HK-2 (cell line): Measurements from ENCODE around the gene TMPRSS13.
"Not testable (repeated sequence)": the region's sequence is repeated elsewhere in the genome, so short reads cannot be mapped to it uniquely, and the experiment has no call there.

Experiments used
- DNase-seq: peaks from one replicate; pipeline ENCODE4 v3.0.0-alpha.2; 2018; ENCODE audit not compliant: unreplicated experiment

TMPRSS13 gene

GRCh38 chr11:117930668-117931330 lies 1.6 kb upstream of the TMPRSS13 start:
- no peak for DNase-seq

GRCh38 chr11:117929916-117930570 lies 841 bp upstream of the TMPRSS13 start:
- no peak for DNase-seq

GRCh38 chr11:117928446-117929141 lies 608 bp downstream of the TMPRSS13 start:
- no peak for DNase-seq

GRCh38 chr11:117927926-117928325 lies 1.3 kb downstream of the TMPRSS13 start:
- no peak for DNase-seq

- not testable (repeated sequence) for DNase-seq
Observed at GRCh38 chr11:117926166-117926565, 3.0 kb downstream of the TMPRSS13 start.

- no peak for DNase-seq
Observed at GRCh38 chr11:117925198-117925925, 3.8 kb downstream of the TMPRSS13 start.

GRCh38 chr11:117924631-117925170 lies 4.5 kb downstream of the TMPRSS13 start:
- DNase-seq: no peak

- no peak for DNase-seq
Observed at GRCh38 chr11:117923773-117924172, 5.4 kb downstream of the TMPRSS13 start.

GRCh38 chr11:117923275-117923674 lies 5.9 kb downstream of the TMPRSS13 start:
- no peak for DNase-seq

GRCh38 chr11:117921893-117922292 lies 7.3 kb downstream of the TMPRSS13 start:
- DNase-seq: no peak

- no peak for DNase-seq
Observed at GRCh38 chr11:117921456-117921855, 7.7 kb downstream of the TMPRSS13 start.

GRCh38 chr11:117919781-117920221 lies 9.4 kb downstream of the TMPRSS13 start:
- DNase-seq: no peak

- no peak for DNase-seq
Observed at GRCh38 chr11:117919341-117919740, 9.9 kb downstream of the TMPRSS13 start.

- no peak for DNase-seq
Observed at GRCh38 chr11:117918366-117919255, 10.6 kb downstream of the TMPRSS13 start.

GRCh38 chr11:117917591-117918151 lies 11.5 kb downstream of the TMPRSS13 start:
- DNase-seq: no peak

GRCh38 chr11:117916956-117917355 lies 12.2 kb downstream of the TMPRSS13 start:
- DNase-seq: no peak

- DNase-seq: no peak
Observed at GRCh38 chr11:117915672-117916235, 13.4 kb downstream of the TMPRSS13 start.

GRCh38 chr11:117914991-117915618 lies 14.1 kb downstream of the TMPRSS13 start:
- no peak for DNase-seq

GRCh38 chr11:117914398-117914761 lies 14.8 kb downstream of the TMPRSS13 start:
- DNase-seq: no peak
